ENCODE data around the gene PRR36. TPM values are rescaled to one million over a fixed set of nuclear protein-coding genes. Genes with fewer than 3 reads are reported as not detected.

PRR36 gene
- total and polyA plus RNA-seq, 10 of the 15 experiments (the other 5 are each of a cell fraction or from before 2014, with no cell fraction given): 0.04 TPM; not detected in 9

GRCh38 chr19:7865262-7865911, 8.8 kb downstream of the PRR36 start (continued):
- TF ChIP-seq BCLAF1 (IDR thresholded peaks at IDR 0.05): no peak

DNA sequence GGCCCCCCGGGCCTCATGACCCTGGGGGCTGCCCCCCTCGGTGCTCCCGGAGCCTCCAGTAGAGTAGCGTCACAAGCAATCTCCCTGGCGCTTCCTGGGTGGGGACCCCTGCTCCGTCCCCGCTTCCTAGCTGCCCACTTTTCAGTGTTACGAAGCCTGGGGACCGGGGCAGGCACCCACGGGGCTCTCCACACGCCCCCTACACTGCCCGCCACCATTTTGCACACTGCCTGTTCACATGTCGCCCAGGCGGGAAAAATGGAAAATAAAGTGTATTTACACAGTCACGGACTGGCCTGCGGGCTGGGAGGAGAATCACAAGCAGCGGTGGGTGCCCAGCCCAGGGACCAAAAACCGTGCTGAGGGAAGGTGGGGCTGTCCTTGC, 9.5 kb downstream of the PRR36 start:
- H3K27ac ChIP-seq (ENCODE audit: control insufficient read depth, insufficient read depth): no peak overlapping the region
- ATAC-seq: no peak
- no peaks in the 10 kb centered on the region; the same call in 1 of the 3 replicates for H3K9me3 ChIP-seq (replicated peaks; ENCODE audit: control insufficient read depth, insufficient read depth, low read length)
- no TSS peak for BruUV-seq (replicated peaks)
- H3K36me3 ChIP-seq (ENCODE audit: control insufficient read depth in 2 of 2, insufficient read depth in 2 of 2, low read length in 1 of 2): no peaks in the 10 kb centered on the region
- peaks cover 11% of the 10 kb centered on the region; the same call in 1 of the 2 replicates for H3K4me1 ChIP-seq (ENCODE audit: control insufficient read depth, insufficient read depth, low read length)
- H3K27me3 ChIP-seq (replicated peaks in 1 of 2; ENCODE audit: control insufficient read depth in 2 of 2, insufficient read depth in 2 of 2, low read length in 1 of 2): peaks cover 2 to 15% of the 10 kb centered on the region in 2 experiments; a peak in 3 of 4 replicates
- CTCF ChIA-PET: no interaction called here
- intact Hi-C loops (cut with micrococcal nuclease; ENCODE audit: unreplicated experiment): no loop called here
- POLR2A ChIA-PET: no interaction called here
- RAD21 ChIA-PET (ENCODE audit: unreplicated experiment): no interaction called here
- WGBS (ENCODE audit: insufficient coverage, insufficient replicate concordance, low lambda C conversion rate, missing lambda C conversion rate): 78% methylated on average over 16 of the region's 18 CpGs
- no peak overlapping the region for H2AFZ ChIP-seq (ENCODE audit: control insufficient read depth, low read depth, low read length)
- no peak for DNase-seq (ENCODE audit: low read depth, low spot score)
- H3K79me2 ChIP-seq (ENCODE audit: control insufficient read depth, insufficient read depth, low read length): no peaks in the 10 kb centered on the region
- no peak for FAIRE-seq
- no peak overlapping the region for H3K4me2 ChIP-seq (ENCODE audit: control insufficient read depth, insufficient read depth)
- H3K4me3 ChIP-seq: no peak overlapping the region
- in situ Hi-C loops (cut with MboI): no loop called here
- H4K20me1 ChIP-seq (ENCODE audit: control insufficient read depth, insufficient read depth): no peaks in the 10 kb centered on the region
- SMC1A ChIA-PET (ENCODE audit: uncharacterized antibody, unreplicated experiment): no interaction called here
- no peak overlapping the region for H3K9ac ChIP-seq (ENCODE audit: control insufficient read depth, insufficient read depth, low read length)
- TF ChIP-seq, protein P1, sequence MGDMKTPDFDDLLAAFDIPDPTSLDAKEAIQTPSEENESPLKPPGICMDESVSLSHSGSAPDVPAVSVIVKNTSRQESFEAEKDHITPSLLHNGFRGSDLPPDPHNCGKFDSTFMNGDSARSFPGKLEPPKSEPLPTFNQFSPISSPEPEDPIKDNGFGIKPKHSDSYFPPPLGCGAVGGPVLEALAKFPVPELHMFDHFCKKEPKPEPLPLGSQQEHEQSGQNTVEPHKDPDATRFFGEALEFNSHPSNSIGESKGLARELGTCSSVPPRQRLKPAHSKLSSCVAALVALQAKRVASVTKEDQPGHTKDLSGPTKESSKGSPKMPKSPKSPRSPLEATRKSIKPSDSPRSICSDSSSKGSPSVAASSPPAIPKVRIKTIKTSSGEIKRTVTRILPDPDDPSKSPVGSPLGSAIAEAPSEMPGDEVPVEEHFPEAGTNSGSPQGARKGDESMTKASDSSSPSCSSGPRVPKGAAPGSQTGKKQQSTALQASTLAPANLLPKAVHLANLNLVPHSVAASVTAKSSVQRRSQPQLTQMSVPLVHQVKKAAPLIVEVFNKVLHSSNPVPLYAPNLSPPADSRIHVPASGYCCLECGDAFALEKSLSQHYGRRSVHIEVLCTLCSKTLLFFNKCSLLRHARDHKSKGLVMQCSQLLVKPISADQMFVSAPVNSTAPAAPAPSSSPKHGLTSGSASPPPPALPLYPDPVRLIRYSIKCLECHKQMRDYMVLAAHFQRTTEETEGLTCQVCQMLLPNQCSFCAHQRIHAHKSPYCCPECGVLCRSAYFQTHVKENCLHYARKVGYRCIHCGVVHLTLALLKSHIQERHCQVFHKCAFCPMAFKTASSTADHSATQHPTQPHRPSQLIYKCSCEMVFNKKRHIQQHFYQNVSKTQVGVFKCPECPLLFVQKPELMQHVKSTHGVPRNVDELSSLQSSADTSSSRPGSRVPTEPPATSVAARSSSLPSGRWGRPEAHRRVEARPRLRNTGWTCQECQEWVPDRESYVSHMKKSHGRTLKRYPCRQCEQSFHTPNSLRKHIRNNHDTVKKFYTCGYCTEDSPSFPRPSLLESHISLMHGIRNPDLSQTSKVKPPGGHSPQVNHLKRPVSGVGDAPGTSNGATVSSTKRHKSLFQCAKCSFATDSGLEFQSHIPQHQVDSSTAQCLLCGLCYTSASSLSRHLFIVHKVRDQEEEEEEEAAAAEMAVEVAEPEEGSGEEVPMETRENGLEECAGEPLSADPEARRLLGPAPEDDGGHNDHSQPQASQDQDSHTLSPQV (IDR thresholded peaks at IDR 0.05): no peak
- TF ChIP-seq JUND (IDR thresholded peaks at IDR 0.05; ENCODE audit: low read depth, low read length): no peak
- TF ChIP-seq, protein P2, sequence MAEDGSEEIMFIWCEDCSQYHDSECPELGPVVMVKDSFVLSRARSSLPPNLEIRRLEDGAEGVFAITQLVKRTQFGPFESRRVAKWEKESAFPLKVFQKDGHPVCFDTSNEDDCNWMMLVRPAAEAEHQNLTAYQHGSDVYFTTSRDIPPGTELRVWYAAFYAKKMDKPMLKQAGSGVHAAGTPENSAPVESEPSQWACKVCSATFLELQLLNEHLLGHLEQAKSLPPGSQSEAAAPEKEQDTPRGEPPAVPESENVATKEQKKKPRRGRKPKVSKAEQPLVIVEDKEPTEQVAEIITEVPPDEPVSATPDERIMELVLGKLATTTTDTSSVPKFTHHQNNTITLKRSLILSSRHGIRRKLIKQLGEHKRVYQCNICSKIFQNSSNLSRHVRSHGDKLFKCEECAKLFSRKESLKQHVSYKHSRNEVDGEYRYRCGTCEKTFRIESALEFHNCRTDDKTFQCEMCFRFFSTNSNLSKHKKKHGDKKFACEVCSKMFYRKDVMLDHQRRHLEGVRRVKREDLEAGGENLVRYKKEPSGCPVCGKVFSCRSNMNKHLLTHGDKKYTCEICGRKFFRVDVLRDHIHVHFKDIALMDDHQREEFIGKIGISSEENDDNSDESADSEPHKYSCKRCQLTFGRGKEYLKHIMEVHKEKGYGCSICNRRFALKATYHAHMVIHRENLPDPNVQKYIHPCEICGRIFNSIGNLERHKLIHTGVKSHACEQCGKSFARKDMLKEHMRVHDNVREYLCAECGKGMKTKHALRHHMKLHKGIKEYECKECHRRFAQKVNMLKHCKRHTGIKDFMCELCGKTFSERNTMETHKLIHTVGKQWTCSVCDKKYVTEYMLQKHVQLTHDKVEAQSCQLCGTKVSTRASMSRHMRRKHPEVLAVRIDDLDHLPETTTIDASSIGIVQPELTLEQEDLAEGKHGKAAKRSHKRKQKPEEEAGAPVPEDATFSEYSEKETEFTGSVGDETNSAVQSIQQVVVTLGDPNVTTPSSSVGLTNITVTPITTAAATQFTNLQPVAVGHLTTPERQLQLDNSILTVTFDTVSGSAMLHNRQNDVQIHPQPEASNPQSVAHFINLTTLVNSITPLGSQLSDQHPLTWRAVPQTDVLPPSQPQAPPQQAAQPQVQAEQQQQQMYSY (CRISPR knock-in tag; IDR thresholded peaks at IDR 0.05): no peak
- TF ChIP-seq TBL1XR1 (IDR thresholded peaks at IDR 0.05; ENCODE audit: low read depth, low read length): no peak
- no peak for TF ChIP-seq PKNOX1 (IDR thresholded peaks at IDR 0.05)
- no peak for TF ChIP-seq SMARCA5 (IDR thresholded peaks at IDR 0.05)
- no peak for TF ChIP-seq ATF7 (IDR thresholded peaks at IDR 0.05; ENCODE audit: low read depth)
- TF ChIP-seq ATF3 (IDR thresholded peaks at IDR 0.05; ENCODE audit: borderline replicate concordance, extremely low read depth, low read depth, low read length): no peak
